HuH-7 (cell line): ENCODE results near the gene HNRNPC.
"Not testable (repeated sequence)": the region's sequence is repeated elsewhere in the genome, so short reads cannot be mapped to it uniquely, and the experiment has no call there.

Experiments used
- DNase-seq: peaks from one replicate; pipeline ENCODE4 v3.0.0; 2011; ENCODE audit warnings: low spot score

HNRNPC gene

DNA sequence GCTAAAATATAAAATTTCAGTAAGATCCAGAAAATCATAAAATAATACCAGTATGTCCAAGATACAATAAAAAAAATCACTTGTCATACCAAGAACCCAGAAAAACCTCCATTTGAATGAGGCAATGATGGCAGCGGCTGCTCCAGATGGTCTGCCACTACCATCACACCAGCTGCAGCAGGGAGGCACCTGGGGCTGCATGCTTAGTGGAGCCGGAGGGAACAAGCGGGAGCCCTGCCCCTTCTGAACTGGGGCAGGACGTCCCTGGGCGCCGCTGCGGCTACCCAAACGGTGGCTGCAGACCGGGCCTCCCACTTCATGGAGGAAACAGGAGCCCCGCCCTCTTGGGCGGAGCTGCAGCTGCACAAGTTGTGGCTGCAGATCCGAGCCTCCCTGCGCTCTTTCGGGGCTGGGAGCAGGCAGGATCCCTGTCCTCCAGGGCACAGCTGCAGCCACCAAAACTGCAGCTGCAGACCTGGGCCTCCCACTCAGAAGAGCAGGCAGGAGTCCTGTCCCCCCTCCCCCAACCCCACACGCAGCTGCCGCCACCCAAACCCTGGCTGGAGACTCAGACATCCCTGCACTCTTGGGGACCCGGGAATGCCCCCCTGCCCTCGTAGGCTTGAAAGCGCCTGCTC lies 77.3 kb downstream of the HNRNPC start:
- DNase-seq, result peak; percentile 65

- peak; percentile 20 for DNase-seq
Observed at GRCh38 chr14:21191261-21191808, 77.9 kb downstream of the HNRNPC start.

- DNase-seq, result peak; percentile 10
Observed at GRCh38 chr14:21185491-21185890, 83.8 kb downstream of the HNRNPC start.

DNA sequence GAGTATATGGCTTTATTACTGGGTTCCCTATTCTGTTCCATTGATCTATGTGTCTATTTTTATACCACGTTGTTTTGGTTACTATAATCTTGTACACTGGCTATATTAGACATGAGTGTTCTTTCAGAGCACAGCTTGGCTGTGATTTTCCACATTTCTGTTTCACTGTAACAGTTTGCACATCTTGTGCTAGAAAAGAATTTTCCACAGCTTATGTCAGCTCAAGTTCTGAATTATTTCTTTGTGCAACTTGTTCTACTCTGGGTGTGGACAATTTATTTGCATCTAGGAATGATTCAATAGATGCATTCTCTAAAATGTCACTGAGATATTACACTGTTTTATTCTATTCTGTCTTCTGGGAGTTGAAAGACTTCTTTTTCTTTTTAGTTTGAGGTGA lies 85.0 kb downstream of the HNRNPC start:
- no peak for DNase-seq

DNA sequence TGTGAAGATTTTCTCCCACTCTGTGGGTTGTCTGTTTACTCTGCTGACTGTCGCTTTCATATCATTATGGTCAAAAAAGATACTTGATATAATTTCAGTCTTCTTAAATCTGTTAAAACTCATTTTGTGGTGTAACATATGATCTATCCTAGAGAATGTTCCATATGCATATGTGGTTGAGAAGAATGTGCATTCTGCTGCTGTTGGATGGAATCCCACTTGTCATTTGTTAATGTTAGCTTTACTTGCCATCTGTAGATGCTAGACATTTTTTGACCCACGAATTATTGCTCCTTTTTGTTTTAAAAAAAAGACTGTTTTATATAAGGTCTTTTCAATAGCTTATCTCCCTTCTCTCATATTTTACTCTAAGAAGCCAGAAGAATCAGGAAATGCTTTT lies 87.1 kb downstream of the HNRNPC start:
- no peak for DNase-seq

DNA sequence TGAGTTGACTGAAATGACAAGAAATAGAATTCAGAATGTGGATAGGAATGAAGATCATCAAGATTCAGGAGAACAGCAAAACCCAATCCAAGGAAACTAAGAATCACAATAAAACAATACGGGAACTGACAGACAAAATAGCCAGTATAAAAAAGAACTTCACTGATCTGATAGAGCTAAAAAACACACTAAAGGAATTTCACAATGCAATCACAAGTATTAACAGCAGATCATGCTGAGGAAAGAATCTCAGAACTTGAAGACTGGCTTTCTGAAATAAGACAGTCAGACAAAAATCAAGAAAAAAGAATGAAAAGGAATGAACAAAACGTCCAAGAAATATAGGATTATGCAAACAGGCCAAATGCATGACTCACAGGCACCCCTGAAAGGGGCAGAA lies 98.1 kb downstream of the HNRNPC start:
- DNase-seq, result no peak

DNA sequence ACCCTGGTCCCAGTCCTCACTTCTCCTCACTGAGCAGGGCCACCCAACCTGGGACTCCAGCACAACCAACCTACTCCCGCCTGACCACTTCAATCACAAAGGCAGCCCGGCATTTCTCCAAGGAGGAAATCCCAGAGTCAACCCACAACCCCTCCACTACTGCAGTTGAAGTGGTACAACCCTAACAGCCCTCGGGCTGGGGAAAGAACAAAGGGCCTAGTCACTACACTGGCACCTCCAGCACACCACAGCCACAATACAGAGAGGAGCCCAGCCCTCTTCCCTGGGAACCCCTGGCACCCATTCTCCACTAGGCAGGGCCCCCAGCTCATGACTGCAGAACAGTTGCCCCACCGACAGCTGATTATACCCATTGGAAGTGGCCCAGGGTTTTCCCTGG lies 99.7 kb downstream of the HNRNPC start:
- DNase-seq, result no peak

- no peak for DNase-seq
Observed at GRCh38 chr14:21168055-21168454, 101.2 kb downstream of the HNRNPC start.

GRCh38 chr14:21165670-21166069 lies 103.6 kb downstream of the HNRNPC start:
- not testable (repeated sequence) for DNase-seq

DNA sequence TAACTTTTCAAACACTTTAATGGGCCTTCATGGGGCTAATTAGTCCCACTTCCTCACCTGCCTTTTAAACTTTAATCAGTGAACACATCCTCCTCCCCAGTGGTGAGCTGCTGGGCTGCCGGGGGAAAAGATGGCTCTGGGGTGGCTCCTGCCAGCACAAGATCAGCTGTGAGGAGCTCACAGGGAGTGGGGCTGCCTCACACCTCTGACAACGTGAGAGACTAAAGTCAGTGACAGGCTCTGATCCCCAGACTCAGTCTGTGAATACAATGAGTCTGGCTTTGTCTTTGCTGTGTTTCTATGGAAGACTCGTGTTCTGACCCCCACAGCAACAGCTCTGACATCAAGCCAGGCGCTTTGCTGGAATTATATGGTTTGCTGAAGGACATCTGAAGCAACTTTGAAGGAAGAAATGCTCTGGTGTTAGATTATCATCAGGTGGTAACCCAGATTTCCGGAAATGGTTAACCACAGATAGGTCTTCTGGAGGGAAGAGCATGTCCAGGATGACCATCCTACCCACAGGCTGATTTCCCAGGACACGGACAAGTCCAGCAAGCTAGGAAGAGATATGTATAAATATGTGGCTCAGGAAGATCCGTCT lies 104.1 kb downstream of the HNRNPC start:
- DNase-seq, result not testable (repeated sequence)

- no peak for DNase-seq
Observed at GRCh38 chr14:21163871-21164291, 105.4 kb downstream of the HNRNPC start.

- DNase-seq, result no peak
Observed at GRCh38 chr14:21162081-21162480, 107.2 kb downstream of the HNRNPC start.

- DNase-seq, result no peak
Observed at GRCh38 chr14:21160061-21160610, 109.1 kb downstream of the HNRNPC start.
